CD4-positive, alpha-beta T cell treated with Interferon alpha-2 for 1 hour (primary cell): ENCODE data around the gene MOK.
"Not testable (repeated sequence)": the region's sequence is repeated elsewhere in the genome, so short reads cannot be mapped to it uniquely, and the experiment has no call there.

Experiments
- DNase-seq, 2 donors: peaks; one replicate each; pipeline ENCODE4 v3.0.0-alpha.2; 2020 to 2022

Gene MOK

DNA sequence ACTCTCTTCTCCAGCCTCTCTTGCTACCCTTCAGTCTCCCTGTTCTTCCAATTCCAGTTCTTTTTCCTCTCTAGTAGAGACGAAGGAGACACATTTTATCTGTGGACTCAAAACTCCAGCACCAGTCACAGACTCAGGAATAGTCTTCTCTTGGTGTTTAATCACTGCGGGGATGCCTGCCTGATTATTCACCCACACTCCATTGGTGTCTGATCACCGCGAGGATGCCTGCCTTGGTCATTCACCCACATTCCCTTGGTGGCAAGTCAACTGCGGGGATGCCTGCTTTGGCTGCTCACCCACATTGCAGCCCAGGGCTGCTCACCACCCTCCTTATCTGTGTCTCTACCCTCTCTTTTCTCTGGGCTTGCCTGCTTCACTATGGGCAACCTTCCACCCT, 64.5 kb downstream of the MOK start:
- DNase-seq, result not testable (repeated sequence)

DNA sequence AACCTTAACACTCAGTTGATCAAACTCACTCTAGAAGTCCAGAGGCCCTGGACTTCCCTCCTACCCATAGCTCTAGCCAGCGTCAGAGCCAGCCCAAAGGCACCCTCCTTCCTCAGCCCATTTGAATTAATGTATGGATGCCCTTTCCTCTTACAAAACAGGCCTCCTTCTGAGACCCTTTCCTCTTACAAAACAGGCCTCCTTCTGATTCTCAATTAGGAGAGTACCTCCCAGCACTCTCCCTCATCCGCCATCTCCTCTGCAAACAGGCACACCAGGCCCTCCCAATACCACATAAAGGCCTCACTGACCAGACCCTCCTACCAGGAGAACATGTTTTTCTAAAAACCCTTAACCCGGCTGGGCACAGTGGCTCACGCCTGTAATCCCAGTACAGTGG, 65.7 kb downstream of the MOK start:
- no peak for DNase-seq

DNA sequence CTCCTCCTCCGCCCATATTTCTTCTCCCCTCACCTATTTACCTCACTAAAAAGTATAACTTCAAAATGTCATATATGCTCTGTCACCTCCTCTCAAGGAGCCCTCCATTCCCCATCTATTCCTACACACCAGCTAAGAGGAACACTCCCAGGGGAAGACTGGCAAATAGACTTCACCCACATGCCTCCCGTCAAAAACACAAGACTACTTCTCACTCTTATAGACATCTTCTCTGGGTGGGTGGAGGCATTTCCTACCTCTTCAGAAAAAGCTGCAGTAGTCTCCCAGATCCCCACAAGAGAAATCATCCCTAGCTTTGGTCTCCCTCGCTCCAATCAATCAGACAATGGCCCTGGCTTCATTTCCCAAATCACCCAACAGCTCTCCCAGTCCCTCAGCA, 66.2 kb downstream of the MOK start:
- no peak for DNase-seq

DNA sequence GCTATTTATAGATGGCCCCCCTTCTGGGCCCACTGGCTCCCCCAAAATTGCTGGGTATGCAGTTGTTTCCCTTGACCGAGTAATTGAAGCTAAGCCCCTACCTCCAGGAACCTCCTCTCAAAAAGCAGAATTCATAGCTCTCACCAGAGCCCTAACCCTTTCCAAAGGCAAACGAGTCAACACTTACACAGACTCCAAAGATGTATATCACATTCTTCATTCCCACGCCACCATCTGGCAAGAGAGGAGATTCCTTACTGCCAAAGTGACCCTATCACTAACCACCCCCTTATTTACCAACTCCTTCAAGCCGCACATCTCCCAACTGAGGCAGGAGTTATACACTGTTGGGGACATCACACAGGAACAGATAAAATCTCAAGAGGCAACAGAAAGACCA, 66.8 kb downstream of the MOK start:
- no peak for DNase-seq

DNA sequence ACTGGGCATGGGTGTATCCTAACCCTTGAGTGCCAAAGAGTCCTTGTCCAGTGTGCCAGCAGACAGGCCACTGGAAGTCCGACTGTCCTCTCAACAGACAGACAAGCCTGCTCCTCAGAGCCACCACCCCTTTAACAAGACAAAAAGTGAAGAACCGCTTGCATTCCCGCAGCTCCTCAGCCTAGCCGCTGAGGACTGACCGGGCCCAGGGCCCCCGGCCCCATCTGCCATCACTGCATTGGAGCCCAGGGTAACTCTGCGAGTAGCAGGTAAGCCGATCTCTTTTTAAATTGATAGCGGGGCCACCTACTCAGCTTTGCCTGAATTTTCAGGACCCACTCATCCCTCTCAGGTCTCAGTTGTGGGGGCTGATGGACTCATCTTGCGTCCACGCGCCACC, 68.9 kb downstream of the MOK start:
- DNase-seq, result no peak

DNA sequence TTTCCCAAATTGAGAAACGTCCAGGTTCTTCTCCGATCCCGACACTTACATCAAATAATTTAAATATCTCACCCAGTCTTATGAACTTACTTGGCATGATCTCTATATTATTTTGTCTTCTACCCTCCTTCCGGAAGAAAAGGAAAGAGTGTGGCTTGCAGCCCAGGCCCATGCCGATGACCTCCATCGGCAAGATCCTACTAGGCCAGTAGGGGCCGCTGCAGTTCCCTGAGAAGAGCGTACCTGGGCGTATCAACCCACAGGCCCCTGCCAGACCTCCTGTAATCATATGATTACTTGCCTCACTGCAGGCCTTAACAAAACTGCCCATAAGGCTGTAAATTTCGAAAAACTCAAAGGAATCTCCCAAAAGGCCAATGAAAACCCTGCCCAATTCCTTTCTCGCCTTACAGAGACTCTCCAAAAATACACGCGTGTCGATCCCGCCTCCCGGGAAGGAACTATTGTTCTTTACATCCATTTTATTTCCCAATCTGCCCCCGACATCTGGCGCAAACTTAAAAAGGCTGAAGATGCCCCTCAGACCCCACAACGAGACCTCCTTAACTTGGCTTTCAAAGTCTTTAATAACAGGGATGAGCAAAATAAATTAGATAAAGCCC, 69.6 kb downstream of the MOK start:
- peak; percentile 60 to 77 for DNase-seq

DNA sequence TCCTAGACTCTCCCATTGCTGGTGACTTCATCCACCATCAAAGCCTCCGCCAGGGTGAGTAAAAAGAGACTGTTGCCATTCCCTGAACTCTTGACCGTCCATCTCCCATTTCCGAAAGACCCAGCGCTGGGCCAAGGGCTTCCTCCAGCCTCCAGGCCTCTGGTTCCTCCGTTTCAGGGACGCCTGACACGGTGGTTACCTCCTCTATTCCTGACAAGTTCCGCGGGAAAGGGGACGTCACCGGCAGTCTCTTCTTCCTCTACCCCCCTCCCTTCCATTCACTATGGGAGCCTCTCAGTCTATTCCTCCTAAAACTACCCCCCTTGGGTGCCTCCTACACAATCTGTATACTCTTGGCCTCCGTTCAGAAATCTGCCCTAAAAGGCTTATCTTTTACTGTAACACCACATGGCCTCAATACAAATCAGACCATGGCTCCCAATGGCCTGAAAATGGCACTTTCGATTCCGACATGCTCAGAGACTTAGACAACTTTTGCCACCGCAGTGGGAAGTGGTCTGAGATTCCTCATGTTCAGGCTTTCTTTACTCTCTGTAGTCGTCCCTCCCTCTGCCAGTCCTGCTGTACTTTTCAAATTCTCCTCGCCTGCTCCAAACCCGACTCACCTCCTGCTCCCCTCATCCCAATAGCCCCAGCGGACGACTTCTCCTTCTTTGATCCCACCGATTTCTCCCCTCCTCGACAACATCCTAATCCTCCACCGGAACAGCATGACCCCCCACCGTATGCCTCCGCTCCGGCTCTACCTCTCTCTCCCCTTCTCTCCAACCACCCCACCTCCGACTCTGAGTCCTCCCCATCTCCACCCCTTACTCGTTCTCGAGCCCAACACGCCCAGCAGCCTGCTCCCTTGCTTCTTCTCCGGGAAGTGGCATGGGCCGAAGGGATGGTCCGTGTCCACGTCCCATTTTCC, 70.4 kb downstream of the MOK start:
- no peak for DNase-seq

DNA sequence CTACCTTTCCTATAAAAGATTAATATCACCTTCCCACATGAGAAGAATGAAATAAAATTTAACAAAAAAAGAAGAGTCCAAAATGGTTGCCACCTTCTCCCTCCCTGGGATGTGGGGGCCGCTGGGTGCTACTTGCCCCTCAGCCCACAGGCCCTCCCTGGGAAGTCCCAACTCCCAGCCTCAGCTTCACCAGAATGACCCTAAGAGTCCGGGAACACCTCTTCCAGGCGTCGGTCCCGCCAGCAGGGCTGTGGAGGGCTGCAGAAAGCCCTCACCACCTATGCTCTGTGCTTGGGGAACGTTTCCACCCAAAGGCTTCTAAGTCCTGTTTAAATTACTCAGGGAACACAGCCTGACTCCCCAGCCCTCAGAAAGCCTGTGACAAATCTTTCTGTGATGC, 71.9 kb downstream of the MOK start:
- DNase-seq, result no peak

DNA sequence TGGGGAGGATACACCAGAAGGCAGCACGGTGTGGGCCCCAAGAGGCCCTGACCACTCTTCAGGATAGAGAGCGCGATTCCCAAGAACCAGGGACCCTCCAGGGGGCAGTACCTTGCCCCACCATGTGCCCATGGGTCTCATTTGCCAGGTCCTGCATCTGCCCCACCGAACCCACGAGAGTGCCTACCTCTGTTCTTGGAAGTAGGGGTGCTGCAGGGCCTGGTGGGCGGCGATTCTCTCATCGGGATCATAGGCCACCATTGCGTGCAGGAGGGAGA, 72.7 kb downstream of the MOK start:
- no peak for DNase-seq

DNA sequence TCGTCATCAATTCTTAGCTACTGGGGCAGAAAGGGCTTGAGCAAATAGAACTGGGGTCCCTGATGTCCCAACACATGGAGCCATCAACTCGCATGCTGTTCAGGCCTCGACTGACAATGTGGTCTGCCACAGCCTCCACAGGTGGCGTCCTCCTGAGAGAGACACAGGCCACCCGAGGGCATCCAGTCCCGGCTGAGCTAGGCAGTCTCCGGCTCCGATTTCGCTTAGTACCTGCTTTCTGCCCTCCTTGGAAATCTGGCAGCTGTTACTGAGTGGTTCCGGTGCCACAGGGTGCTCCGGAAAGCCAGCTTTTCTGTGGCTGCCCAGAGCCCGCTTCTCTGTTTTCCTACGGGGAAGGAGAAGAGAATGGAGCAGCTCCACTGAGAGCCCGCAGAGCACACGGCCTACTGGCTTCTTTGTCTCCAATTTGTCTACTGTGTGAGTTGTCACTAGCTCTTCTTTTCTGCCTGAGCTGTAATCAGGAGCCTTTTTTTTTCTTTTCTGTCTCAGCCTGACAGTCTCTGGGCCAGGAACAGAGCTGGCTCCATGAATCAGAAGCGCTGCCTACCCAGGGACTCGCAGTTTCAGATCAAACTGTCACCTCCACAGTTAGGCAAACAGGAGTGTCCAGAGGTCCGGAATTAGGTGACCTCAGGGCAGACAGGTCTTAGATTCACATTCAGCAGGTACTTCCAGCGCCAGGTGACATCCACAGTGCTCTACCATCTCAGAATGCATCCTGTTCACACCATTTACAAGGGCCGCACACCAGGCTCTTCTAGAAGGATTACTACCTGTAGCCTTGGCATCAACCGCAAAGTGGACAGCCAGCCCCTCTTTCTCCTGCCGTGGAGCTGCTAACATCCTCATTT, 73.3 kb downstream of the MOK start:
- no peak for DNase-seq

DNA sequence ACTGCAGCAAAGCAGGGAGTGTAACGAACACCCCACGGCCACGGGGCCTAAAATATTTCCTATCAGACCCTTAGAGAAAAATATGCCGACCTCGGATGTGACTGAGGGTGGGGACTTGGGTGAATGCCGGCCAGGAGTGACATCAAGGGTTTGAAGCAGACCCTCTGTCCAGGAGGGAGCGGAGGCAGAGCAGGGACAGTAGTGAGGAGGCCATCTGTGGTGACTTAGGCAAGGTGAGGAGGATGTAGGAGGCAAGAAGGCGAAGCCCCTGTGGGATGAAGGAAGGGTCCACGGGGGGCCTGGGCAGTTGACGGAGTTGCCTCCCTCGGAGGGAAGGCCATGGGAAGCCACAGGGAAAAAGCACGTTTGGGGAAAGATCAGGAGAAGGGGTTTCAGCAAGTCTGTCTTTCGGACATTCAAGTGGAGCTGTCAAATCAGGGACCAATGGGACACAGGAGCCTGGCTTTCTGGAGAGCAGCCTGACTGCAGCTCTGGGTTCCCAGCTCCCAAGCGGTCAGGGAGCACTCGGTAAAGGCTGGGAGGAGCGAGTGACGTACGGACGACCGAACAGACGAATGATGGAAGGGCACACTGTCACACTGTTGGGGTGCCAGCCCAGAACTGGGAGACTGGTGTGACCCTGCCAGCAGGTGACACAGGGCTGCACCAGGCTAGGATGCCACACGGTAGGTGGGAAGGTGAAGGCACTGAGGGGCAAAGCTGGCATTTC, 74.3 kb downstream of the MOK start:
- no peak for DNase-seq

DNA sequence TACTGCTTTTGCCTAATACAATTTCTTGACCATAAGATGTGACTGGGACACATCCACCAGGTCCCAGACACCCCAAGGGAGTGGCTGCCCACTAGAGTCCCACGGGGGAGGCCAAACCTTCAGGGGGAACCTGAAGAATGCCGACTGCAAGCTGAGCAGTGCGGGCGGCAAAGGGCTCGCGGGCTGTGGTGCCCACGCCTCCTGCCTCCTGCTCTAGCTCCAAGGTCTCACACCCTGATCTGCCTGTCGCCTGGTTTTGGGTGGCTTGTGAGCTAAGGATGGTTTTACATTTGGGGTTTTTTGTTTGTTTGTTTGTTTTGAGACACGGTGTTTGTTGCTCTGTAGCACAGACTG, 75.2 kb downstream of the MOK start:
- no peak for DNase-seq

DNA sequence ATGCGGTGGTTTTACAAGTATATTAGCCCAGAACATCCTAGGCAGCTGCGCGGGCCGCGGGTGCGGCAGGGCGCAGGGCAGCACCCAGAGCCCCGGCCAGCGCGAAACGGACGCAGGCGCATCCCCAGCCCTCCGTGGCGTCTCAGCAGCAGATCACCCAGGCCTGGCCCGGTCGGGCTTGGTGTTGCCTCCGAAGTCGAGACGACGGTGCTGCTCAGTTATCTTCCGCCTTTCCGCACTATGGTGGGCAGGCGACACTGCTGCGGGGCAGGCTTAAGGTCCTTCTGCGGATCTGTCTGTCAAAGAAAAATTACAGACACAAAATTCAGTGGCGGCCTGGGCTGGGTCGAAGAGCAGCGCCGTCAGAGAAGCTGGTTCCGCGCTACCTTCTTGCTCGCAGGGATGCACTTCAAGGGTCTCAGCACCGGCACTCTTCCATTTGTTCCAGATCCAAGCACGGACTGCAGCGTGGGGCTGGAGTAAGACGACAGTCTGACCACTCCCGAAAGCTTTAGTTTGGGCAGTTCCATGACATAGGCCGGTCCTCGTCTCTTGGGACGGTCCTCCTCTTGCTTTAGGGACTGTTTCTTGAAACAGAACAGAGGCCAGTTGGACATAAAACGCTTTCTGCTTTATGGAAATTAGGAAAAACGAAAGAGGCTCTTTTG, 75.8 kb downstream of the MOK start:
- no peak for DNase-seq

DNA sequence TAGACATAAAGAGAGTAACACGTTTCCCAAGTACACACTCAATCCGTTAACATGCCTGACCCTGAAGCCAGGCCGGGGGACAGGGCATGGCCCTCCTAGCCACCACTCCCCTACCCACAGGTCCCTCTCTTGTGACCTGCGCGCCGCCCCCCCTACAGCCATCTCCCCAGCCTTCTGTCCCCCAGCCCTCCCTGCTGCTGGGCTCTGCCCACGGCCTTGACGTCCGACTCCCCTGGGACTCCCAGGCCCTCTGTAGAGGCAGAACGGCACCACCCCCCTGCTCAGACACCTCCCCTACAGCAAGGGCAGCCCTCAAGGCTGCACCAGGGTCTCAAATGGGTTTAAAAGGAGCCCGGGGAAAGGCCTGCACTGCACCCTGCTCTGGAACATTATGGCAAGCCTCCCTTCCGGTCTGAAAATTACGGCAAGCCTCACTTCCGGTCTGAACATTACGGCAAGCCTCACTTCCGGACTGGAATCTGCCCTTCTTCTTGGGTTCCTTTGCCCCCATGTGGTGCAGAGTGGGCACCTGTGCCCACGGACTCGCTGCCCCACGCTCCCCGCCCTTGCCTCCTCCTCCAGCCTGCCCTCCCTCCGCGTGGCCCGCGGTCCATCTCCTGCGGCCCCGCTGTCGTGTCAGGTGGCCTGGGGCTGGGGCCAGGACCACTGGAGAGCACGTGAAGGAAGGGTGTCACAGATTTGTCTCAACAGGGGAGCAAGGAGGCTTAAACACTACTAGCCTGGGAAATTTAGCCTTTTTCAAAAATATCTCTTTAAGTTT, 77.6 kb downstream of the MOK start:
- no peak for DNase-seq

DNA sequence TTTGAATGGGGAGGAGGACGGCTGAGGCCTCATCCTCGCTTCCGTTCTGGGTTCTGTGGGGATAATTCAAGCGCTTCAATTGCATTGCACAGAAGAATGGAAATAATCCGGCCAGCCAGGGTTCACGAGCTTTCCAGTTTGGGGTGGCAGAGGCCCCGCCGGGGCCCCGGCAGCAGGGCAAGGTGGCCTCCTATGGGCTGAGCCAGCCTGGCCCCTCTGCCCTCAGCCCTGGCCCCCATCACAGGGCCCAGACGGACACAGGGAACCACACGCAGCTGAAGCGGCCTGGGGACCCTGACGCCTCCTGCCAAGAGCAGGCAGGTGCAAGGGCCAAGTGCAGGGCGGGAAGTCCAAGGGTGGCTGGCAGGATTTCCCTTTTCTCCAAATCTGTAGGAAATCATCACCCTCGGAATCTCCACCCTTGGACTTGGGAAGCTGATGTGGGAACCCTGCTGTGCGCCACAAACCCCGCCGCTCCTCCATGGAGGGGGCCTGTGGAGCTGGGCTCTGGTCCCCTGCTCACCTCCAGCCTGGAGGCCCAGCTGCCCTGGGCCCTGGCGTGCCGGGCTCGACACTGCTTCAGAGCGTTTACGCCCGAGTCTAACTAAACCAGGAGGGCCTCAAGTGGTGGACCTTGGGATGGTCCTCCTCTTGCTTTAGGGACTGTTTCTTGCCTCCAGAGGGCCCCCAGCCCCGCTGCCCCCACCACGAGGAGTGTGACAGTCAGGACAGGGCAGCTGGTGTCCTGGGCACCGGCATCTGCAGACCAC, 78.4 kb downstream of the MOK start:
- no peak for DNase-seq

DNA sequence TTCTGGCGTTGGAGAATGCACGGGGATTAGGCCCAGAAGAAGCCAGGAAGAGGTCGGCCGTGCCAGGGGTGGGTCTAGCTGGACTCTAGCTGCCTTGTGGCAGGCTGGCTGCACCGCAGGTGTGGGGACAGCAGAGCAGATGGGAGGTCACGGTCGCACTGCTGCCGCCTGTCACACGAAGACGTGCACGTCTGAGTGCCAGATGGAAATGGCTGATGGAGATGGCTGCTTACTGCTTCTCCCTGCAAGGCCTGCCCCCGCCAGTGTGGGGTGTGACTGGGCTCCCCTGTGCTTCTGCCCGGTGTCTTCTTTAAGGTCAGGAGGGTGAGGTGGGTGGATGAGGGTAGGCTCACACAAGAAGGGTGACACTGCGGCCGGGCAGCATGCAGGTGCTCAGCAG, 79.0 kb downstream of the MOK start:
- DNase-seq, result no peak

DNA sequence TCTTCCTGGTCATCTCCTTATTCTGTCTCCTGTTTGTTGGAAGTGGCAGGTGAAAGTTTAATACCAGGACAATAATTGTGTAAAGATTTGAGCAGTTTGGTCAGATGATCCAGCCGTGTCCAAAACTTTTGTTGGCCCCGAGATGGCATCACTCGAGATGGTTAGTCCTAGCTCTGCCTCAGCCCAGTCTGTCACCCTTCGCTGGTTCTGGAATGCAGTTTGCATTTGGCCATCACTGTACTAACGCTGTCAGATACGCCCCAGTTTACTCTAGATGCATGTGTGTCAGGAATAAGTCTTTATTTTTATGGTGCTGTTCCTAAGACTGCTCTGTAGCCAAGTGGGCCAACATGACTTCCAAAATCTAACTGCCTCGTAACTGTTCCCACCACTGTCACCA, 79.6 kb downstream of the MOK start:
- no peak for DNase-seq

DNA sequence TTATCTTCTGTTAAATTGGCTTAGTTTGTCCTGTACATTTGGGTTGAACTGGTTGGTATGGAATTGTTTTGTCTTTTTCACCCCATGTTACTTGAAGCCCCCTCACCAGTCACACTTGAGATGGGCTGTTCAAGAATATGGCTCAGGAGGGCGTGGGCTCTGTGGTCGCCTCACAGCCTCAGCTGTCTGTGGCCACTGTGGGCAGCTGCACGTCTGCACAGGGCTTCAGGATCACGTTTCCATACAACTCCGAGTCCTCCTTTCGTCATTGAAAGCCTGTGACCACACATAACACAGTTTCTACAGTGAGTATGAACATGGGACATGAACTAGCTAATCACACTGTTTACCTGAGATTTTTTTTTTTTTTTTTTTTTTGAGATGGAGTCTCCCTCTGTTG, 81.3 kb downstream of the MOK start:
- DNase-seq, result no peak

DNA sequence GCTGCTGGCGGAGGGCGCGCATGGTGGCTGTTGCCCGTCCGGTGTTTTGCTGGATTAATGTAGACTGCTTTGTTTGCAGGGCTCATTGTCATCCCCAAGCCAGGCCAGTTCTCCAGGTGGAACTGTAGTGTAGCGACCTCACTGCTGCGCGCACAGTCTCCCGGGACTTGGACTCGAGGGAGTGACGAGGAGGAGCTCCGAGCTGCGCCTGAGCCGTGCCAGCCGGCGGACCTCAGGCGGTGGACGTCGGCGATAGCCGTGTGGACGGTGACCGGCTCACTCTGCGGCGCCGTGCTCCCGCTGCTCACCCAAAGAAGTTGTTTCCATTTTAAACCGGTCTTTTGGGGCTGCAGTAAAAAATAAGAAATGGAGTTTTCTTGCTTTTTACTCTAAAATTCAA, 82.2 kb downstream of the MOK start:
- no peak for DNase-seq

DNA sequence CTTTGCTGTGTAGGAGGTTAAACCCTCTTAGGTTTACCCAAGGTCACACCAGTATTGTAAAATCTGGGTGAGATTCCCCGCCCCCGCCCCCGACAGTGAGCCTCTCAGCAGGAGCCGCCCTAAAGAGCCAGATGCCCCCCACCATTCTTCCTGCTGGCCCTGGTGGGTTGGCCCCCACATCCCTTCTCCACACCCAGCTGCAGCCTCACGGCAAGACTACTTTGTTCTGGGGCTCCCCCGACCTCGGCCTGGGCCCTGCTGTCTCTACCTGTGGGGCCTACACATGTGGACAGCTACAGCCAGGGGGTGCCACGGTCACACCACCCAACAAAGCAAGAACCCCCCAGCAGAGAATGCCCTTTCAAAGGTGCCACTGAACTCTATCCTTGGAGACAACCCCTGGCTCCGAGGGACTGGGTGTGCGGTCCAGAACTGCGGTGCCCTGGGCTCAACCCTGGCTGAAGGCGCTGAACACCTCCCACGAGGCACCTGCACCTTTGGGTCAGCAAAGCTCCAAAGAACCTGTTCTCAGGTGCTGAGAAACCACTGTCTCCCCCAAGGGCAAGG, 82.9 kb downstream of the MOK start:
- DNase-seq, result no peak

DNA sequence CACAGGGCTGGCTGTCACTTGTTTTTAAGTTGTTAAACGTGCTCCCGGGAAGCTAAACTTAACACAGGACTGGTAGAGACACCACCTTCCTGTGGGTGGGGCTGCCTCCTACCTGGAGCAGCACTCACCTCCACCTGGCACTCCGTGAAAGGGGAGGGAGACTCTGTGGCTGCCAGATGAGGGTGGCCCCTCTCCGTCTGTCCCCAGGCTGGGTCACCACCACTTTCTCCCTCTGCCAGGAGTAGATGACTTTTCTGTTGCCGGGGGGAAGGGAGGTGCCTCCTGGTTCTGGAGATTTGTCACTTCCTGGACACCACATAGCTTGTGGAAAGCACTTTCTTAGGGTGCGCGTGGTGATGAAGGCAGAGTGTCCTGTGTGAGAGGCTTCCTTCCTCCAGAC, 83.9 kb downstream of the MOK start:
- DNase-seq, result no peak
